Gastroesophageal sphincter (tissue), 3 donors: ENCODE results near the gene ICA1.

Source experiments
- EP300 ChIP-seq: sonication (generic); formaldehyde crosslinking; IDR thresholded peaks from one replicate; pipeline ENCODE4 v1.6.1; 2017; ENCODE audit warnings: antibody characterized with exemption, mild to moderate bottlenecking
- POLR2AphosphoS5 ChIP-seq: sonication (generic); formaldehyde crosslinking; IDR thresholded peaks from one replicate; pipeline ENCODE4 v1.6.1; 2017; ENCODE audit warnings: antibody characterized with exemption
- TF ChIP-seq, protein P1 (sequence below), 4 experiments: fragments of 200-600 bp in 2 of 4; fragments of 450-650 bp in 2 of 4; sonication (generic) in 1 of 4; IDR thresholded peaks; one replicate each; pipeline ENCODE4 v1.5.1; 2017 to 2019; ENCODE audit warnings: antibody characterized with exemption in 4 of 4, mild to moderate bottlenecking in 2 of 4, moderate library complexity in 2 of 4

DNA sequence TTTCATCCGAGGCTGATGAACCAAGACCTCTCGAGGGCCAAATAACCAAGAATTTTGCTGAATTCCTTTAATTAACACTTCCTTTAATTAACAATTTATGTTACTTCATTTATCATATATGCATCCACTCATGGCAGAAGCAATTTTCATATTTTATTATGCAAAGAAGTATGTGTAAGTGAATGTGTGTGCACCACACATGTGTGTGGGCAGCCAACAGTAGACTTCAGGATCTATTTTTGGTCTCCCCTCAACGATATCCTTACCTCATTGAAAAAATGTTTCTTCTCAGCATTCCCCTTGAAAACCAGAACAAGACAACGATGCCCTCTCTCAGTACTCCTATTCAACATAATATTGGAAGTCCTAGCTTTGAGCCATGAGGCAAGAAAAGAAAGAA, 96.8 kb downstream of the ICA1 start:
- TF ChIP-seq, protein P1, sequence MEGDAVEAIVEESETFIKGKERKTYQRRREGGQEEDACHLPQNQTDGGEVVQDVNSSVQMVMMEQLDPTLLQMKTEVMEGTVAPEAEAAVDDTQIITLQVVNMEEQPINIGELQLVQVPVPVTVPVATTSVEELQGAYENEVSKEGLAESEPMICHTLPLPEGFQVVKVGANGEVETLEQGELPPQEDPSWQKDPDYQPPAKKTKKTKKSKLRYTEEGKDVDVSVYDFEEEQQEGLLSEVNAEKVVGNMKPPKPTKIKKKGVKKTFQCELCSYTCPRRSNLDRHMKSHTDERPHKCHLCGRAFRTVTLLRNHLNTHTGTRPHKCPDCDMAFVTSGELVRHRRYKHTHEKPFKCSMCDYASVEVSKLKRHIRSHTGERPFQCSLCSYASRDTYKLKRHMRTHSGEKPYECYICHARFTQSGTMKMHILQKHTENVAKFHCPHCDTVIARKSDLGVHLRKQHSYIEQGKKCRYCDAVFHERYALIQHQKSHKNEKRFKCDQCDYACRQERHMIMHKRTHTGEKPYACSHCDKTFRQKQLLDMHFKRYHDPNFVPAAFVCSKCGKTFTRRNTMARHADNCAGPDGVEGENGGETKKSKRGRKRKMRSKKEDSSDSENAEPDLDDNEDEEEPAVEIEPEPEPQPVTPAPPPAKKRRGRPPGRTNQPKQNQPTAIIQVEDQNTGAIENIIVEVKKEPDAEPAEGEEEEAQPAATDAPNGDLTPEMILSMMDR (IDR thresholded peaks at IDR 0.05), result no peak
- TF ChIP-seq EP300 (no peak), POLR2AphosphoS5 (no peak)
